HUES48 (cell line): ENCODE results near the gene SIGLEC15.
"Not testable (repeated sequence)": the region's sequence is repeated elsewhere in the genome, so short reads cannot be mapped to it uniquely, and the experiment has no call there.

Experiments
- H3K27ac ChIP-seq: one replicate; pipeline ENCODE4 v1.7.0; 2013; ENCODE audit warnings: low read depth, low read length, inconsistent platforms
- H3K27me3 ChIP-seq: 2 replicates; pipeline ENCODE4 v1.6.1; 2013; ENCODE audit warnings: mild to moderate bottlenecking, low read length; ENCODE audit not compliant: control insufficient read depth, insufficient read depth
- H3K36me3 ChIP-seq: 2 replicates; pipeline ENCODE4 v1.6.1; 2013; ENCODE audit warnings: low read length; ENCODE audit not compliant: control insufficient read depth, insufficient read depth
- H3K4me1 ChIP-seq: 2 replicates; pipeline ENCODE4 v1.6.1; 2013; ENCODE audit warnings: mild to moderate bottlenecking, low read length; ENCODE audit not compliant: control insufficient read depth, insufficient read depth
- H3K4me3 ChIP-seq: 2 replicates; pipeline ENCODE4 v1.5.1; 2013; ENCODE audit warnings: mild to moderate bottlenecking, low read depth, low read length
- H3K9ac ChIP-seq: 2 replicates; pipeline ENCODE4 v1.6.1; 2013; ENCODE audit warnings: mild to moderate bottlenecking, low read depth, low read length, moderate library complexity
- H3K9me3 ChIP-seq: 2 replicates; pipeline ENCODE4 v1.6.1; 2013; ENCODE audit warnings: low read length; ENCODE audit not compliant: control insufficient read depth, insufficient read depth

Gene SIGLEC15

DNA sequence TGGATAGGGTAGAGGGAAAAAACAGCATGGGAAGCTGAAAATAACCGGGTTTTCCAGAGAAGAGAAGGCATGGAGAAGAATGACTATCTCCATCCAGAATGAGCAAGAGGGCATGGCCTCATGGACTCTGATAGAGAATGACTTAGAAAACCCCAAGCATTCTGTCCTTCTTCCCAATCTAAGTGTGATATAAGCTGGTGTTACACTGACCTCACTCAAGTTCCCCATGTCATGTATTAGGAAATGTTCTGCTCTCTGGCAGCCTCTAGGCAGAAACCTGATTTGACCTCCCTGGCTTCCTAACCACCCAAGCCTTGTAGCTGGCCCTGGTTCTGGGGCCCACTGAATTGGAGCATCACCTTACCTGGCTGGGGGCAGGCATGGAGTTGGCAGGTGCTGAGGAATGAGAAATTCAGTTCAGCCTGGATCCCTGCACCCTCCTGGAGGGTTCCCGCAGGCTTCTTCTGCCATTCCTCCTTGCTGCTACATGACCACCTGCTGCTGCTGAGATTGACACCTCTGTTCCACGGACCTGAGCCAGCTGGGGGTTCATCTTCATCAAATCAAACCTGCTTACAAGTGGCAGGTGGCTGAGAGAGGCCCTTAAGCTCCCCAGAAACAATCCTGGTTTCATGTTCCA lies 5.2 kb upstream of the SIGLEC15 start:
- no peaks in the 10 kb centered on the region for H3K9me3 ChIP-seq
- H3K27me3 ChIP-seq, result no peaks in the 10 kb centered on the region
- H3K27ac ChIP-seq, result no peak overlapping the region

DNA sequence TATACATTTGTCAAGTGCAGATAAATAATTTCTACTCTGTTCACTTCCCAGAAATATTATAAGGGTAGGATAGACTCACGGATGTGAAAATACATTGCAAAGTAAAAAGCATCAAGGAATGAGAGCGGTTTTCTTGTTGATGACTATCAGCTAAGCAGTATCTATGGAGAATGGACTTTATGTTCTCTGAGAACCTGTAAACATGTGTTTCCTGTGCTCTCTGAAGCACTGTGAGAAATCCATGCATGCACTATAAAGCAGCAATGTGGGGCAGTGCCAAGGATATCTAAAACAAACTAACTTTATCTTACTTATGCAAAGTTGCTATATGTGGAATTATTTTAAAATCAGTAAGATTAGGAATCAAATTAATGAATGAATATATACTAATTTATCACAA lies 4.4 kb upstream of the SIGLEC15 start:
- no peaks in the 10 kb centered on the region for H3K27me3 ChIP-seq
- no peaks in the 10 kb centered on the region for H3K36me3 ChIP-seq
- no peaks in the 10 kb centered on the region for H3K9me3 ChIP-seq
- no peak overlapping the region for H3K27ac ChIP-seq
- H3K9ac ChIP-seq, result no peak overlapping the region
- H3K4me1 ChIP-seq, result no peaks in the 10 kb centered on the region; the same call in 1 of the 2 replicates
- H3K4me3 ChIP-seq, result no peak overlapping the region

More for the DNA sequence above, 5.2 kb upstream of the SIGLEC15 start:
- H3K36me3 ChIP-seq, result no peaks in the 10 kb centered on the region
- H3K4me3 ChIP-seq, result no peak overlapping the region
- H3K9ac ChIP-seq, result no peak overlapping the region
- no peaks in the 10 kb centered on the region; the same call in 1 of the 2 replicates for H3K4me1 ChIP-seq

DNA sequence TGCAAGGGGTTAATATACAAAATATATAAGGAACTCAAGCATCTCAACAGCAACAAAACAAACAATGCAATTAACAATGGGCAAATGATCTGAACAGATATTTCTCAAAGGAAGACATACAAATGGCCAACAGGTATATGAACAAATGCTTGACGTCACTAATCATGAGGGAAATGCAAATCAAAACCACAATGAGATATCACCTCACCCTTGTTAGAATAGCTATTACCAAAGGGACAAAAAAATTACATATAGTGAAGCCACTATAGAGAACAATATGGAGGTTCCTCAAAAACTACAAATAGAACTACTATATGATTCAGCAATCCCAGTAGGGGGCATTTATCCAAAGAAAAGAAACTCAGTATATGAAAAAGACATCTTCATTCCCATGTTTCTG lies 3.8 kb upstream of the SIGLEC15 start:
- H3K9ac ChIP-seq, result no peak overlapping the region
- H3K9me3 ChIP-seq, result no peaks in the 10 kb centered on the region
- H3K27me3 ChIP-seq, result no peaks in the 10 kb centered on the region
- H3K36me3 ChIP-seq, result no peaks in the 10 kb centered on the region
- H3K4me3 ChIP-seq, result no peak overlapping the region
- no peak overlapping the region for H3K27ac ChIP-seq
- no peaks in the 10 kb centered on the region; the same call in 1 of the 2 replicates for H3K4me1 ChIP-seq

DNA sequence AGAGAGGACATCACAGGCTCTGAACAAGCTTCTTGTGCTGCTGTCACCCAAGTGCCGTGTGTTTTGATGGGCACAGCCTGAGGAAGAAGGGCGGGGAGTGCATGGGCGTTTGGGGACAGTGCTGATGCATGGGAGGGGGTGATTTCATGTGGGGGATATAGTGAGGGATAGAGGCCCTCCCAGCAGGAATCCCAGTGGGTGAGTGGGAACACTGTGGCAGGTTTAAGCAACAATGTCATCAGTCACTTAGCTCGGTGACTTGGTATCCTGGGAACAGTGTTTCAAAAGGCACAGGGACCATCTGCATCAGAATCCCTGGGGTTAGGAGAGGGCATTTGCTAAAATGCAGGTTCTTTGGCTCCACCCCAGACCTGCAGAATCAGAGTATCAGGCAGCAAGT lies 609 bp downstream of the SIGLEC15 start:
- no peaks in the 10 kb centered on the region for H3K36me3 ChIP-seq
- H3K27me3 ChIP-seq, result no peaks in the 10 kb centered on the region
- H3K4me1 ChIP-seq, result peaks cover 9% of the 10 kb centered on the region; the same call in 1 of the 2 replicates
- H3K9me3 ChIP-seq, result no peaks in the 10 kb centered on the region
- H3K4me3 ChIP-seq, result no peak overlapping the region
- no peak overlapping the region for H3K9ac ChIP-seq
- no peak overlapping the region for H3K27ac ChIP-seq

DNA sequence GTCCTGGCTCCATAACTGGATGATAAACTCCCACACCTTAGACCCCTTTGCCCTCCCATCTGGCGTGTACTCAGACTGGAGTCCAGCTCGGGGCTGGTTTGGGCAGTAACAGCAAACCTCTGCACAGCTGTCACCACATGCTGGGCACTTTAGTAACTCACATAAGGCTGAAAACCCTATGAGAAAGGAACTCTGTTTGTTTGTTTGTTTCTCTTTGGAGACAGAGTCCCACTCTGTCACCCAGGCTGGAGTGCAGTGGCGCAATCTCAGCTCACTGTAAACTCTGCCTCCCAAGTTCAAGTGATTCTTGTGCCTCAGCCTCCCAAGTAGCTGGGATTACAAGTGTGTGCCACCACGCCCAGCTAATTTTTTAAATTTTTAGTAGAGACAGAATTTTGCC lies 1.2 kb downstream of the SIGLEC15 start:
- H3K9me3 ChIP-seq, H3K36me3 ChIP-seq, H3K4me3 ChIP-seq, H3K27ac ChIP-seq, H3K27me3 ChIP-seq, H3K9ac ChIP-seq, H3K4me1 ChIP-seq: not testable (repeated sequence)

DNA sequence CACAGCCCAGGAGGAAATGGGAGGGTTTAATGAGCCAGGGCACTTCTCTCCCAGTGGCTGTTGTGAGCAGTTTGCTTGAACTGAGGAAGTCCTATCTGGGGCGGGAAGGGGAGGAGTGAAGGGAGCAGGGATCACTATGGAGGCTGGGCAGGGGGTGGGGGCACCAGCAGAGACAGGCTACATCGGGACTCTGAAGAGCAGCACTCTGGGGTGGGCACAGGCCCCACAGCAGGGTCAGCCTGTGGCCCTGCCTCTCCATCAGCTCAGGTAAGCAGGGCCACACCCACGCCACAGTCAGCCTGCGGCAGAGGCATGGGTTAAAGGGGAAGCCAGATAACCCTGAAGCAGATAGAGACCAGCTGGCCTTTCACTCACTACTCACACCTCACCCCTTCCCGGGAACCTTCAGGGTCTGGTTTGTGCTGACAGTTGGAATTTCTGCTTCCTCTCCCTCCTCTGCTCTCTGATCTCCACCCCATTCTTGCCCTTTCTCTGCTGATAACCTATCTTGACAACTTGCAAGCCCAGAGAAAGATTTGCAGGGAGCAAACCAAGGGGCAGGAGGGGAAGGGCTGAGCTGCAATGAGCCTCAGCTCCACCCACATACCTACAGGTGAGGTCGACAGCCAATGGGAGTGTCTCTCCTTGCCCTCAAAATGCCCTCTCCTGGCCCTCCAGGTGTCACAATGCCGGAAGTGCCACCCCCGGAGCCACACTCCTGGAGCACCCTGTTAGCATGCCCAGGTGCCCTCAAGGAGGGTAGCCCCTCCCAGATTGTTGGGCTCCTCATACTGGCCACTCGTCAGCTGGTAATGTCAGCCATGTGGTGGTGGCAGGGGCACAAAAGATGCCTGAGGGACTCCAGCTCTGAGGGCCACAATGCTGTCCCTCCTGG lies 3.7 kb downstream of the SIGLEC15 start:
- Histone ChIP-seq H3K36me3 (no peaks in the 10 kb centered on the region), H3K27ac (no peak overlapping the region)

DNA sequence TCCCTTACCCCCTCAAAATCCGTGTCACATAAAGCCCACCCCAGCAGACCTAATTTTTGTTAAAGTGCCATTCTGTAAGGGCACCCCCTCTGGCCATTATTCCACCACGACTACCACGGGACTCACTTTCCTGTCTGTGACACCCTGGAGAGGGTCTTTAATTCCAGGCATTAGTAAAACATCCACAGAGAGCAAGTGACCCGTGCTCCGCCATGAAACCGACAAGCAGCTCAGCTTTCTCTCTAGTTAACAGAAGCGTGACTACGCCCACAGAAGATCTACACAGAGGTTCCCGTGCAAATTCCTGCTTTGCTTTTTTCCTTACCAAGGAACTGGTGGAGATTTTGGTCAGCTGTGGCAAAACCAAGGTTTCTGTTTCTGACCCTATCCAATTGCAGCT lies 4.4 kb downstream of the SIGLEC15 start:
- H3K36me3 ChIP-seq, result no peaks in the 10 kb centered on the region
- no peak overlapping the region for H3K4me3 ChIP-seq
- peaks cover 9% of the 10 kb centered on the region; the same call in 1 of the 2 replicates for H3K4me1 ChIP-seq
- no peak overlapping the region for H3K9ac ChIP-seq
- no peaks in the 10 kb centered on the region; the same call in 1 of the 2 replicates for H3K27me3 ChIP-seq
- H3K9me3 ChIP-seq, result no peaks in the 10 kb centered on the region
- H3K27ac ChIP-seq, result no peak overlapping the region

More for the DNA sequence above, 3.7 kb downstream of the SIGLEC15 start:
- Histone ChIP-seq H3K4me1 (peaks cover 9% of the 10 kb centered on the region; the same call in 1 of the 2 replicates), H3K4me3 (no peak overlapping the region), H3K27me3 (no peaks in the 10 kb centered on the region; the same call in 1 of the 2 replicates), H3K9ac (no peak overlapping the region), H3K9me3 (no peaks in the 10 kb centered on the region)

DNA sequence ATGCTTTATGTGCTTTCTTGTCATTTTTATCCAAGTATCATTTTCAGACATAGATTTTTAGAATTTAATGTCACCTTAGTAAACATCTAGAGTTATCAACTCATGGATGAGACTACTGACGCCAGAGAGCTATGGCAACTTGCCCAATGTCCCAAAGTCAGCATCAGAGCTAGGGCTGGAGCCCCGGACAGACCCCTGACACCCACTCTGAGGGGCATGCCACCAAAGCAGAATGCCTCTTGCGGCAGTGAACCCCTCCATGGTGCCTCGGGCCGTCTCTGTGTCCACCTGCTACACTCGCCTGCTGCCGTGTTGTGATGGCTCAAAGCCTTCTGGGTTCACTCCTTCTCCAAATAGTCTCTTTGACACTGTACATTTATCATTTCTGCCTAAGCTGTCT lies 5.4 kb downstream of the SIGLEC15 start:
- Histone ChIP-seq H3K27me3 (peaks cover 5% of the 10 kb centered on the region), H3K4me1 (peaks cover 9% of the 10 kb centered on the region; the same call in 1 of the 2 replicates), H3K27ac (no peak overlapping the region), H3K36me3 (no peaks in the 10 kb centered on the region), H3K4me3 (no peak overlapping the region), H3K9me3 (no peaks in the 10 kb centered on the region), H3K9ac (no peak overlapping the region)

DNA sequence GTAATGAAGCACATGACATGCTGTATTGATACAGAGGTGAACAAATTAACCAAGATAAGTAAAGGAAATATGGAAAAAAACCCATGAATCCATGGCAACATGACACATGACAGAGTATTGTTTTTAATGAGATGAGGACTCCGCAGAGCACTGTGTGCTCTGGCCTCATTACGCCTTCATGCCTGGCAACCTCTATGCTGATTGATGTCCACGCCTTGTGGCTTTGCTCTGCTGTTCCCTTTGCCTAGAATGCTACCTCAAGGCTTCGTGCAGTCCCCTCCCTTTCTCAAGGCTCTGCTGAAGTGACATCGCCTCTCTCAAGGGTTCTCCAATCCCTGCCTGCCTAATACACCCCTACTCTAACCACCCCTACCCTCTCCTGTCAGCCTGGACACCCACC lies 8.4 kb downstream of the SIGLEC15 start:
- no peaks in the 10 kb centered on the region for H3K36me3 ChIP-seq
- peaks cover 35% of the 10 kb centered on the region for H3K27me3 ChIP-seq
- H3K9ac ChIP-seq, result no peak overlapping the region
- H3K4me1 ChIP-seq, result peaks cover 10% of the 10 kb centered on the region; the same call in 1 of the 2 replicates
- H3K27ac ChIP-seq, result no peak overlapping the region
- no peak overlapping the region for H3K4me3 ChIP-seq
- H3K9me3 ChIP-seq, result no peaks in the 10 kb centered on the region

DNA sequence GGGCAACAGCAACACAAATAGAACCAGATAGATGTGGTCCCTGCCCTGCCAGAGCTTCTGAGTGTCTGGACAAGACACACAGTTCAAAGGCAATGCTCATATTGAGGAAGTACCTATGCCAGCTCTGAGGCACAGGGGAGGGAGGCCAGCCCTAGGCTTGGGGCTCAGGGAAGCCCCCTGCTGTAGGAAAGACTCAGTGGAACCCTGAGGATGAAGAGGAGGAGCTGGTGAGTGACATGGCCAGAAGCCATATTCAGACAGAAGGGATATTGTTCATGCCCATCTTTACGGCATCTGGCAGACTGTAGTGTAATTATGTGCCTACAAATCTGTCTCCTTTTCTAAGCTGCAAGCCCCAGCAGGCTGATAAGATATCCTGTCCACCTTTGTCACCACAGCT lies 8.8 kb downstream of the SIGLEC15 start:
- peaks cover 5% of the 10 kb centered on the region; the same call in 1 of the 2 replicates for H3K4me1 ChIP-seq
- H3K36me3 ChIP-seq, result no peaks in the 10 kb centered on the region
- H3K27ac ChIP-seq, result no peak overlapping the region
- H3K9me3 ChIP-seq, result no peaks in the 10 kb centered on the region
- no peak overlapping the region for H3K9ac ChIP-seq
- H3K4me3 ChIP-seq, result no peak overlapping the region
- peaks cover 39% of the 10 kb centered on the region for H3K27me3 ChIP-seq

DNA sequence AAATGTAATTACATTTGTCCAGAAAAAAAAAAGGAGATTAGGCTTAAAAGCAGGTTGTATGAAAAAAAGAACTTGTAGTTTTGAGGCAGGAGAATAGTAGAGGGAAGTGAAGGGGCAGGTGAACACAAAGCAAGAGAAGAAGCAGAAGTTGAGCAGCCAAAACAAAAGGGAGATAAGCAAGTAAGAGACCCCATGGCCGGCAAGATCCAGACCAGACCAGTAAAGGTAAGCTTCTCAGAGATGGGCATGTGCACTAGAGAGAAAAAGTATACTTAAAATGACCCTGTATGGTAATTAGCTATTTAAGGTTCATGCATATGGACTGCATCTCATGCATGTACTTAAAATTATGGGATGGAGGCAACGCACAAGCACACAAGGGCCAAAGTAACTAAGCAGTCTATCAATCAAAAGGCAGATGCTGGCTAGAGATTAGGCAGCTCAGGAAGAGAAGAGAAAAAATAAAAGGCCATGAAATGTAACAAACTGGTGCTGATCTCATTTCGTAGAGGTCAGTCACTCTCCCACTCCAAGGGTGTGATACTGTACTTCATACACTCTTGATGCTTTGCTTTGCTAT lies 9.7 kb downstream of the SIGLEC15 start:
- H3K9ac ChIP-seq, result no peak overlapping the region
- no peaks in the 10 kb centered on the region for H3K36me3 ChIP-seq
- H3K4me1 ChIP-seq, result peaks cover 4% of the 10 kb centered on the region; the same call in 1 of the 2 replicates
- peaks cover 45% of the 10 kb centered on the region for H3K27me3 ChIP-seq
- no peak overlapping the region for H3K27ac ChIP-seq
- no peaks in the 10 kb centered on the region for H3K9me3 ChIP-seq
- no peak overlapping the region for H3K4me3 ChIP-seq
